GM12874 (cell line): Measurements from ENCODE around the gene TTC16.

Experiments used
- TF ChIP-seq, protein P1 (sequence below): IDR thresholded peaks from 2 replicates; pipeline ENCODE4 v1.5.1; 2011; ENCODE audit warnings: low read depth, mild to moderate bottlenecking, control low read depth, low read length, moderate library complexity; ENCODE audit not compliant: insufficient read depth

Gene TTC16

DNA sequence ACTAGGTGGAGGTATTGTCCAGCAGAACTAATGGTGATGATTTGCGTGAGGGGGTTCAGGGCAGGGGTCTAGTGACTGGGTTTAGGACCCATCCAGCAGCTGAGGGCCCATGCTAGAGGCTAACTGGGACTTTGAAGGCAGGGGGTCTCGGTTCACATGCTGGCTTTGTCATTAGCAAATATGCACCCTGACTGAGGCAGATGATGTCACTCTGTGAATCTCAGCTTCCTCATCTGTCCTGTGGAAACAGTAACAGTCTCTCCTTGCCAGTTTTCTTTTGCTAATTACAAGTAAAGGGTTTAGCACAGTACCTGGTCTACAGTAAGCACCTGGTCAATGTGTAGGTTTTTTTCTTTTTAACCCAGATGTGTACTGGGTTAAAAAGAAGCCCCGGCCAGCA lies 57.4 kb downstream of the TTC16 start:
- TF ChIP-seq, protein P1, sequence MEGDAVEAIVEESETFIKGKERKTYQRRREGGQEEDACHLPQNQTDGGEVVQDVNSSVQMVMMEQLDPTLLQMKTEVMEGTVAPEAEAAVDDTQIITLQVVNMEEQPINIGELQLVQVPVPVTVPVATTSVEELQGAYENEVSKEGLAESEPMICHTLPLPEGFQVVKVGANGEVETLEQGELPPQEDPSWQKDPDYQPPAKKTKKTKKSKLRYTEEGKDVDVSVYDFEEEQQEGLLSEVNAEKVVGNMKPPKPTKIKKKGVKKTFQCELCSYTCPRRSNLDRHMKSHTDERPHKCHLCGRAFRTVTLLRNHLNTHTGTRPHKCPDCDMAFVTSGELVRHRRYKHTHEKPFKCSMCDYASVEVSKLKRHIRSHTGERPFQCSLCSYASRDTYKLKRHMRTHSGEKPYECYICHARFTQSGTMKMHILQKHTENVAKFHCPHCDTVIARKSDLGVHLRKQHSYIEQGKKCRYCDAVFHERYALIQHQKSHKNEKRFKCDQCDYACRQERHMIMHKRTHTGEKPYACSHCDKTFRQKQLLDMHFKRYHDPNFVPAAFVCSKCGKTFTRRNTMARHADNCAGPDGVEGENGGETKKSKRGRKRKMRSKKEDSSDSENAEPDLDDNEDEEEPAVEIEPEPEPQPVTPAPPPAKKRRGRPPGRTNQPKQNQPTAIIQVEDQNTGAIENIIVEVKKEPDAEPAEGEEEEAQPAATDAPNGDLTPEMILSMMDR: no peak

DNA sequence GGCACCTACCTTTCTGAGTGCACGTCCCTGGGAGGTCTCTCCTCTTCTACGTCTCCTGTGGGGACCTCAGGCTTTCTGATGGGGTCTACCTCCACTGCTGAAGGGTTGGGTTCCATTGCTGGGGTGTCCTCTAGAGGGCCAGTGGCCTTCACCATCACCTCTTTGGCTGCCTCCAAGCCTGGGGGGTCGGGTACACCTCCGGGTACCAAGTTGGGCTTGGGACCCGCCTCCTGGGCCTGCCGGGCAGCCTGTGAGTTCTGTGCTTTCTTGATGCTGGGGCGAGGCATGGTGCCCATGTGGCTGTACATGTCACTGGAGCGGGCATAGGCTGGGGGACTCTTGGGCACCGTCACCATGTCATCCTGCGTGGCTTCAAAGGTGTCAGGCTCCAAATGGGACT lies 58.1 kb downstream of the TTC16 start:
- TF ChIP-seq, protein P1: no peak

DNA sequence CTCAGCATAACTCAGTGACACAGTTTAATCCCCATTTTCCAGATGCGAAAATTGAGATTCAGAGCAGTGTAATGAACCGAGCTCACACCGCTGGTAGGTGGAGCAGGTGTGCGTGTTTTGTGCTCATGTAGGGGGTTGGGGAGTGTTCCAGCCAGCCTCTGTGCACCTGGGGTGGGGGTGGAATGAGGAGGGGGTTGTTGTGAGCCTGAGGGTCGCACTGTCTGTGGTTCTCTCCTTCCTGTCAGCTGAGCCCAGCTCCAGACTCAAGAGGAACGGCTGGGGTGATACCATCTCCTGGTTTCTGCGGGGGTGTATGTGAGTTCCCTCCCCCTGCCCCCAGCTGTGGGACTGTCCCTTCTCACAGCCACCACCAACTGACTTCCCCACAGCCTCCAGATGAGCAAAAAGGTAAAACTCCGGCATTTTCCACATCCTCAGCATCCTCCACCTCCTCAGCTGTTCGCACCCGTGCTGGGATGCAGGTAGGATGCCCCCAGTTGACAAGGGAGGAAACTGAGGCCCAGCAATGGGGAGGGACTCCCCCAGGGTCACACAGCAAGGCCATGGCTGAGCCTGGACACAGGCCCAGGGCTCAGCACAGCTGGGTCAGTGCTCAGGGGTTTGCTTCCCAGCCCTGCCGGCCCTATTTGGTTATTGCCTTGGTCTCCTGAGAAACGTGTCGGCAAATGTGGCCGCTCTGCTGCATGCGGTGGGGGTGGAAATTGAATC lies 60.5 kb downstream of the TTC16 start:
- TF ChIP-seq, protein P1: no peak

DNA sequence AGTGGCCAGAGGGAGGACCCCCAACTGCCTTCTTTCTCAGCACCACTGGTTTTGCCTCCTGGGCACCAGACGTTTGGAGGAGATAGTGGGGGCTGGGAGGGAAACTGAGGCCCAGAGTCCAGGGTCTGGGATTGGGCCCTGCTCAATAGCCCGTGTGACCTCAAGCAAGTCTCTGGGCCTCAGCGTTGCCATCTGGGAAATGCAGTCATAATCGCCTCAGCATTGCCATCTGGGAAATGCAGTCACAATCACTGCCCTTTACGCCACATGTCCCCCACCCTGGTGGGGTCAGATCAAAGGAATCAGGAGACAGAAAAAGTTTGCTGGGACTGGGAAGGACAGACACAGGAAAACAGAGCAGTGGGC lies 61.0 kb downstream of the TTC16 start:
- TF ChIP-seq, protein P1: no peak

DNA sequence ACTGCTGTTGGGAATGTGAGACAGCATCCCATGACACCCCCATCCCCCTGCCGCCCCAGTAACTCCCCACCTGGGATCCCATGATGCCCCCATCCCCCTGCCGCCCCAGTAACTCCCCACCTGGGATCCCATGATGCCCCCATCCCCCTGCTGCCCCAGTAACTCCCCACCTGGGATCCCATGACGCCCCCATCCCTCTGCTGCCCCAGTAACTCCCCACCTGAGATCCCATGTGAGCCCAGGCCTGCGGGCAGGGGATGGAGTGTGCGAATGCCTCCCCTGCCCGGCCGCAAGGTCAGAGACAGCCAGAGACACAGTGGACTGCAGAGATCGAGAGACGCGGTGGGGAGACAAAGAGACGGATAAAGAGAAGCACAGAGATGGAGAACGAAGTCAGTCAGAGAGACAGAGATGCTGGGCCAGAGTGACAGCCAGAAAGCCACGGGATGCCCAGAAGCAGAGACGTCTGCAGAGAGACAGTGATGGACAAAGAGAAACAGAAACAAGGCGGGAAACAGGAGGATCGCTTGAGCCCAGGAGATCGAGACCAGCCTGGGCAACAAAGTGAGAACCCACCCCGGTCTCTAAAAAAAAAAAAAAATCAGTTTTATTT lies 61.6 kb downstream of the TTC16 start:
- TF ChIP-seq, protein P1: no peak

DNA sequence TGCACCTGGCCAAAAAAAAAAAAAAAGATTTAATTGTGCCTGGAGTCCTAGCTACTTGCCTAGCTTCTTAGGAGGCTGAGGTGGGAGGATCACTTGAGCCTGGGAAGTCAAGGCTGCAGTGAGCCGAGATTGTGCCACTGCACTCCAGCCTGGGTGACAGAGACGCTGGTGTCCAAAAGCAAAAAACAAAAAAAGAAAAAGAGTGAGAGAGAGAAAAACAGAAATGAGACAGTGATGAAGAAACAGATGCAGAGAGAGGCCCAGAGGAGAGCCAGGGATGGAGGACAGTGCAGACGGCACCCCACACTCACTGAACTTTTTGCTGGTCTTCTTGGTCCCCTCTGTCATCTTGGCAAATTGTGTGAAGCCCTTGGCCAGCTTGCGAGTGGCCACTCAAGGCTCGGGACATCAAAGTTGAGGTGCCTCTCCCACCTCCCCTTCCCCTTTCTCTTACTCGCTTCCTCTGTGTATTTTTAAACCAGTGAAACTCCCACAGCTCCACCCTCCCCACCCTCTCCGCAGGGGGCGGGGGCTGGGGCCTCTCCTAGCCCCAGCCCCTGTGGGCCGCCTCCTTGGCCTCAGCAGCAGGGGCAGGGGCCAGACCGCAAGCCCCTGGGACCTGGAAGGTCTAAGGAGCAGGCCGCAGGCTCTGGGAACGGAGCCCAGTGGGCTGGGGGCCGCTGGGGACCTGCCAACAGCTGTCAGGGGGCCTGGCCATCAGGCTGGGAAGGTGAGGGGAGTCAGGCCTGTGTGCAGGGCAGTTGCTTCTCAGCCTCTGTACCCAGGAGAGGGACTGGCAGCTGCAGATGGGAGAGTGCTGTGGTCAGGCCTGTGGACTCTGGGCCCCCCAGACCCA lies 62.6 kb downstream of the TTC16 start, which contains the start of gene SH2D3C:
SH2D3C (minus strand) TSS at position 387 of the 856 bp plus-strand sequence; CDS start at position 348, 39 bp downstream.
- TF ChIP-seq, protein P1: no peak
